Skeletal muscle cell (primary cell): ENCODE measurements around the gene MAP4K4.
A peak's percentile ranks its signal among the peaks of the same experiment; 100 is the strongest.

ENCODE experiments used
- DNase-seq: peaks from one replicate; pipeline ENCODE4 v3.0.0-alpha.2; 2010; ENCODE audit warnings: low read depth
- H3K4me3 ChIP-seq: 2 replicates; pipeline ENCODE4 v1.5.1; 2011; ENCODE audit warnings: low read depth, mild to moderate bottlenecking, control low read depth, low read length, moderate library complexity

The MAP4K4 gene

DNA sequence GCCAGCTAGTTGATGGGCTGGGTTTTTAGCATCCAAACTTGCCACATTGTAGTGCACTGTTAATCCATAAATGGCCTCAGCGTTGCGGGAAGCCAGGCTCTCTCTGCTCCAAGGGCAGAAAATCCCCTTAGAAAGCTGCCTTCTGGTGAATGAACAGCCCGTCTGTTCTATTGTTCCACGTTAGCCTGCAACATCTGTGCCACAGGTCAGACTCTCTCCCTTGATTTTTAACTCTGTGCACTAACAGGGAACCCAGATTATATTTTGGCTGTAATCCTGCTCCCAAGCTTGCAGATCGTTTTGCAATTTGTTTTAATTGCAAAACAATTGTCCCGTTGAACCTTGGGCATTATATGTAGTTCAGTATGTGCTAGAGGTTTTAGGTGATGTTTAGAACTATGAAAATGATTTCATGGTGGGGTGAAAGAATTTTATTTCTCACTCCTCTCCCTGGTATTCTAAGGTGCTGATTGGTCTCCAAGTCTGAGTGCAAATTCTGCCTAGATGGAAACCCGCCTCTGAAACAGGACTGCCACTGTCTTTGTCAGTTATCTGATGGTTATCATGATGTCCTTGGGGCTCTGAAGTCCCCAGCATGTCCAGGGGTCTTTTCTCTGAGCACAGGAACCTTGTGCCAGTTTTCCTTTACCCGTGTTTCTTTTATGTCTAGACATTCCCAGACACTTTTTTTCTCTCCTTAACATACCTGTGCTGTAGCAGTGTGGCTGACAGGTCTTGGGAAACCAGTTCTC lies 106.6 kb downstream of the MAP4K4 start:
- DNase-seq, result no peak

DNA sequence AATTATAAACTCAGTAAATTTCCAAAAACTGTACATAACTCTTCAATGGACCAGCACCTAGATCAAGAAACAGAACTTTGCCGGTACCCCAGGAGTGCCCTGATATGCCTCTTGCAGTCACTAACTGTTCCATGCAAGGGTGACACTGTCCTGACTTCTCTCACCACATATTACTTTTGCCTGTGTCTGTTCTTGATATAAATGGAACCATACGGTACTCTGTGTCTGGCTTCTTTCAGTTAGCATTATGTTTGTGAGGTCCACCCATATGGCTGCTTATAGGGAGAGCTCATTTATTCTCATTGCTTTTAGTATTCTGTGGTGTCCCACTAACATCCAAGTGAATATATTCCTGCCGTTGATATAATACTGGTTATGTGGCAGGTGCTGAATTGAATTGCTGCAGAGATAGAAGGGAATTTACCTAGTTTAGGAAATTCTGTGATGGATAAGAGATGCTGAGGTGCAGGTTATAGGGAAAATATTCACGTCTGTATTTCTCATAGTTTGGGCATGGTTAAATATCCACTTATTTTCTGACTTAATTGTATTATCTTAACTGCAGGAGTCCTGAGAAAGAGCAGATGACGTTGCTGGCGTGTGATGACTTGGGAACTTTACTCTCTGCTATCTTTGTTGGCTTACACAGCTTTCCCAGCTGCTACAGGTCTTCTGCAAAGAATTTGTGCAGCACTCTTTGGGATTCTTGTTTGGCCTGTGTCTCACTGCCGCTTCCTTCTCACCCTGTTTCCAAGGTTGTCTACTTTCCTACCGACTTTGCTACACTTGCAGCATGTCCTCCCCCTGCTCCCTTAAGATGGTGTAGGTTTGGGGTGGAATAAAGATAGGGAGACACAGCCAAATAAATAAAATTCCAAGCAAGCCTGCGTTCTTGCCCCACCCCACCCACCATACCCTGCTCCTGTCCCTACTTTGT lies 107.9 kb downstream of the MAP4K4 start:
- no peak overlapping the region for H3K4me3 ChIP-seq
- DNase-seq, result no peak

More for the DNA sequence above, 106.6 kb downstream of the MAP4K4 start:
- no peak overlapping the region for H3K4me3 ChIP-seq

- no peak overlapping the region for H3K4me3 ChIP-seq
- DNase-seq, result peak; percentile 81
Measured at GRCh38 chr2:101806123-101806522, 108.6 kb downstream of the MAP4K4 start.

DNA sequence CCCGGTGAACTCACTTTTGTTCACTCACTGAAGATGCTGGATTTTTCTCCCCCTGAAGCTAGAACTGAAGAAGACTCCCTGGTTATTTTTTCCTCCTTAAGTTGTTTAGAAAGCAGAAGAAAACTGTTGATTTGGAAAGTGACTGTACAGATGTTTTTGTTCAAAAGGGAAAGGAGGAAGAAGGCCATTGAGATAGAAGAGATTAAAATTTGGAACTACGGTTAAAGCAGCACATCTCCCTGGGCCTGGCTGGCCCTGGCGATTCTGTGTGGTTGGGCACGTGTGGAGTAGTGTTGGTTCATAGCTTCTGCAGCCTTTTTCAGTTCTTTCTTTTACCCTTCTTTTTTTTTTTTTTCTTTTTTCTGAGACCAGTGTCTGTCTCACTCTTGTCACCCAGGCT lies 109.2 kb downstream of the MAP4K4 start:
- no peak overlapping the region for H3K4me3 ChIP-seq
- no peak for DNase-seq

DNA sequence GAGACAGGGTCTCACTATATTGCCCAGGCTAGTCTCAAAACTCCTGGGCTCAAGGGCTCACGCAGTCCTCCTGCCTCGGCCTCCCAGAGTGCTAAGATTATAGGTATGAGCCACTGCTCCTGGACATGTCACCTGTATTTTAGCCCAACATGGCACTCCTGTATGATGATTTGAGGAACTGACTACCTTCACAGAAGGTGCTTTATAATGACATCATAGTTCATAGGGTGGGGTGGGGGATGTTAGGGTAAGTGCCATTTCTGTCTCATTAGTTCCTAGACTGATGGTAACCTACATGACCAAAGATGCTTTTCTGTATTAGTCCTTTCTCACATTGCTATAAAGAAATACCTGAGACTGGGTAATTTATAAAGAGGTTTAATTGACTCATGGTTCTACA lies 109.7 kb downstream of the MAP4K4 start:
- no peak for DNase-seq

DNA sequence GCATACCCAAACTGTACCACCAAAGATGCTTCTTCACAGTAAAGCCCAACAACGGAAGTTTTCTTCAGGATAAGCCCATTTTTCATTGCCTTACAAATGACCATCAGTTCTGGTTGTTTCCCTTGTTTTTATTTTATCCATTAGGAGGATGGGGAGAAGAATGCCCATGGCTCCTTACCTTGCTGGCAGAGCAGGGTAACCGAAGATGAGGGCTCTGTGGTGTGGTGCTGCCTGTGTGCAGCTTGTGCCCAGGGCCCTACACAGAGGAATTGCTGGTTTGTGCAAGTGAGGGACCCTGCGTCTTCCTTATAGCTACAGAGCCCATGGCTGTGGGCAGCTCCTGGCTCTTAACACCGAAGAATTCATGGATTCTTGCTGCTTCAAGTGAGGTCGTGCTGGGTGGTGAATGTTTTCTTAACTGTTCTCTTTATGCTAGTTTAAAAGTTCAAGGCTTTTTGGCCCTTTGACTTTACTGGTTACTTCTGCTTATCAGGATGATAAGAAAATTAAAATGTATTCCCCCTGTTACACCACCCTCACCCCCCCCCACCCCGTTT lies 110.6 kb downstream of the MAP4K4 start:
- H3K4me3 ChIP-seq, result no peak overlapping the region
- no peak for DNase-seq

More for the DNA sequence above, 109.7 kb downstream of the MAP4K4 start:
- no peak overlapping the region for H3K4me3 ChIP-seq

GRCh38 chr2:101809698-101810097 lies 112.2 kb downstream of the MAP4K4 start:
- no peak overlapping the region for H3K4me3 ChIP-seq
- DNase-seq, result no peak

DNA sequence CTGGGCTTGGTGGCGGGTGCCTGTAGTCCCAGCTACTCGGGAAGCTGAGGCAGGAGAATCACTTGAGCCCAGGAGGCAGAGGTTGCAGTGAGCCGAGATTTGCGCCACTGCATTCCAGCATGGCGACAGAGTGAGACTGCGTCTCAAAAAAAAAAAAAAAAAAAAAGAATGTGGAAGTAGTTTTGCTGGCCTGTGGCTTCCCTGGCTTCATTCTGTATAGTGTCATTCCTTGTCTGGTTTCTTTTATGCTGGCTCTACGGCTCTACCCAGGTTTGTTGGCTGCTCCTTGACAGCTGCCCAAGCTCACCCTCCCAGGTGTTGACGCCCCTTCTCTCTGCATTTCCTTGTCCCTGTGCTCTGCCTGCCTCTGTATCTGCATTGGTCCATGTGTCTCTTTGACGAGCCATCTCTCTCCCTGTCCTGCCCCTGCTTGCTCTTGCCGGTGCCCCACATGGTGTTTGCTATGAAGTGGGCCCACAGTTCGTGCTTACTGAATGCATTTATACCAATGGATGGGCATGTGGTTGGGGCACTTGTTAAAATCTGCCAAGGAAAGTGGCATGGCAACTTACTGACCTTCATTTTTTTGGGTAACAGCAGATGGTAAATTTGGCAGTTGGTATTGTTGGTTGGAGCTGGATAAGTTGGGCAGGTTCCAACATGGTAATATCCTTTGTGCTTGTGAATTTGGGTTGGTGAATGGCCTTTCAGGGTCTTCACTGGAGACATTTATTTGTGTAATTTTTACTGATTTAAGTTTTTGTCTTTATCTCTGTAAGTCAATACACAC lies 113.9 kb downstream of the MAP4K4 start:
- no peak overlapping the region for H3K4me3 ChIP-seq
- DNase-seq, result no peak

DNA sequence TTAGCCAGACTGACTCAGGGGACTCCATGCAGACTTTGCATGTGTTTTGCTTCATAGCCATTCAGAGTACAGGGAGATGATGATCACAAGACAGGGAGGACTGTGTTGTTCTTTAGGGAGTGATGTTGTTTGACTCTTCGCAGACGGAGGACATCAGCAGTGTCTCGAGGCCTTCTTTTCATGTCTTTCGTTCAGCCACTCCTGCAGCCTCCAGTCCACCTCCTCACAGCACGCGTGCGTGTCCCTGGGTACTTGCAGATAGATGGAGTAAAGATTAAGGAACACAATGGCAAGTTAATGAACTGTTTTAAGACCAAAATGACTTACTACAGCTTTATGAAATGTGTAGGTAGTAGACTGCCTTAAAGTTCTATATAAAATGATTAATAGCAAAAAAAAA lies 114.7 kb downstream of the MAP4K4 start:
- no peak for DNase-seq
- no peak overlapping the region for H3K4me3 ChIP-seq

- no peak for DNase-seq
Measured at GRCh38 chr2:101814752-101815151, 117.2 kb downstream of the MAP4K4 start.

DNA sequence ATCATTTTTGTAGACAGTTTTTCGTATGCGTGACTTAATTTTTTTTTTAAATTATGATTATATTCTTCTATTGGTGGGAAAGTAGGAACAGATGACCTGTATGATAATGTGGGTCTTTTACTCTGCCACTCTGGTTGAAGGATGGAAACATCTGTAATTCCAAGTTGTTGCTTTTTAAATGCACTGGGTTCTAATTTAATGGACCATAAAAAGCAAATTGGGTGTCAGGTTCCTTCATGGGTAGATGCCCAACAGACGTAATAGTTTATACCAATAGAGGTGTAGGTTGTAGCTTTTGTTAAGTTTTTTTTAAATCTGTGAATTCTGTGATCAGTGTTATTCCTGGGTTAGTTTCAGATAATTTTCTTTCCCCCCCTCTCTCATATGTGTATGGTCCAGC lies 117.6 kb downstream of the MAP4K4 start:
- no peak overlapping the region for H3K4me3 ChIP-seq
- DNase-seq, result no peak

More at GRCh38 chr2:101814752-101815151, 117.2 kb downstream of the MAP4K4 start:
- no peak overlapping the region for H3K4me3 ChIP-seq

DNA sequence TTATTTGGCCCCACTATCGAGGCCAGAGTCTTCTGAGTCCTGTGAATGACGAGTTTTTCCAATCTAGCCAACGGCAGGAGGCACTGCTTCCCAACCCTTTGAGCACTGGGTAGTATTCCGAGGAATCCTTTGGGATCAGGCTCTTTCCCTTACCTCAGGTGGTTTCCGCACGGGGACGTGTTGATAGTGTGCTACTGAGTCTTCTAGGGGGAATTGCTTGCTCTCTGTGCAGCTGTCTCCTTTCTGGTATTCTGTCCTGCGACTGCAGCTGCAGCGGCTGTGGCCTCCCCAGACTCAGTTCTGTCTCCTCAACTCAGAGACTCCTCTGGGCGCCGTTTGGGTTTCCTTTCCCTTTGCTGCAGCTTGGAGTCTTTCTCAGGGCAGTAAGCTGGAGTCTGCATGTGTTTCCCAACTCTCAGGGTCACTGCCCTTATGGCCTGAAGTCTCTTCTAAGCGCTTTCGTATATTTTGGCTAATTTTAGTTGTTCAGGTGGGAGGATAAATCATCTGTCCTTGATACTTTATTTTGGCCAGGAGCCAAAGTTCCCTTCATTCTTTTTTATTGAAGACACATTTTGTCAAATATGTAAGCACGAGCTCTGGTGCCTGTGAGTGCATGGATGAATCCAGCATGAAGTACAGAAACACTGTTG lies 118.4 kb downstream of the MAP4K4 start:
- DNase-seq, result no peak
- H3K4me3 ChIP-seq, result peak overlapping the region; percentile 5

- no peak overlapping the region for H3K4me3 ChIP-seq
- DNase-seq, result no peak
Measured at GRCh38 chr2:101816598-101816997, 119.1 kb downstream of the MAP4K4 start.

GRCh38 chr2:101817481-101817880 lies 120.0 kb downstream of the MAP4K4 start:
- no peak for DNase-seq
- no peak overlapping the region for H3K4me3 ChIP-seq

- H3K4me3 ChIP-seq, result no peak overlapping the region
- DNase-seq, result no peak
Measured at GRCh38 chr2:101818531-101819451, 121.3 kb downstream of the MAP4K4 start.

GRCh38 chr2:101820519-101820918 lies 123.0 kb downstream of the MAP4K4 start:
- H3K4me3 ChIP-seq, result no peak overlapping the region

GRCh38 chr2:101821059-101821805 lies 123.7 kb downstream of the MAP4K4 start:
- DNase-seq, result no peak
- no peak overlapping the region for H3K4me3 ChIP-seq

More at GRCh38 chr2:101820519-101820918, 123.0 kb downstream of the MAP4K4 start:
- DNase-seq, result no peak
